Ishikawa (cell line): ENCODE results near the gene C11orf65.

ENCODE experiments used
- CEBPB ChIP-seq: IDR thresholded peaks from 2 replicates; pipeline ENCODE4 v1.6.1; 2012
- EP300 ChIP-seq: IDR thresholded peaks from 2 replicates; pipeline ENCODE4 v1.6.1; 2012; ENCODE audit warnings: borderline replicate concordance
- RAD21 ChIP-seq: IDR thresholded peaks from 2 replicates; pipeline ENCODE4 v1.6.1; 2012; ENCODE audit warnings: low read depth
- TAF1 ChIP-seq: IDR thresholded peaks from 2 replicates; pipeline ENCODE4 v1.6.1; 2012; ENCODE audit warnings: low read depth, mild to moderate bottlenecking
- YY1 ChIP-seq: IDR thresholded peaks from 2 replicates; pipeline ENCODE4 v1.6.1; 2012; ENCODE audit warnings: low read depth
- TF ChIP-seq, protein P1 (sequence below): IDR thresholded peaks from 2 replicates; pipeline ENCODE4 v1.6.1; 2012
- TF ChIP-seq, protein P2 (sequence below): IDR thresholded peaks from 2 replicates; pipeline ENCODE4 v1.6.1; 2012; ENCODE audit warnings: low read depth, mild to moderate bottlenecking

DNA sequence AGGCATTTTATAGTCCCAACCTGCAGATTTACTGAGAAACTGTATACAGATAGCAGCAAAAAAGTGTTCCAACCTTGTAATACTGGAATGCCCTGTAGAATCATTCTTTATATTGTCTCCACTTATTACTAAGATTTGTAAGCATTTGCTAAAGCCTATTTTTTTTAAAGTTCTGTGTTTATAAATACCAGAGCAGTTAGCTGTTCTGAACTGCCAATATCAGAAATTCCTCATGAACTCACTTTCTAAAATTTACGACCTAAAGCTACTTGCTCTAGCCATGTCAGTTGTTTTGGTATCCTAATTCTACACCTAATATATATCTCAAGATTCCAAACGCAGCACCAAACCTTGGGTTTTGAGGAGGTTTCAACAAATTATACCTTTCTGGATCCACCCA, 103.2 kb downstream of the C11orf65 start:
- TF ChIP-seq YY1 (no peak), CEBPB (no peak), RAD21 (no peak), EP300 (no peak), TAF1 (no peak)
- TF ChIP-seq, protein P1, sequence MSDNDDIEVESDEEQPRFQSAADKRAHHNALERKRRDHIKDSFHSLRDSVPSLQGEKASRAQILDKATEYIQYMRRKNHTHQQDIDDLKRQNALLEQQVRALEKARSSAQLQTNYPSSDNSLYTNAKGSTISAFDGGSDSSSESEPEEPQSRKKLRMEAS = no peak
- TF ChIP-seq, protein P2, sequence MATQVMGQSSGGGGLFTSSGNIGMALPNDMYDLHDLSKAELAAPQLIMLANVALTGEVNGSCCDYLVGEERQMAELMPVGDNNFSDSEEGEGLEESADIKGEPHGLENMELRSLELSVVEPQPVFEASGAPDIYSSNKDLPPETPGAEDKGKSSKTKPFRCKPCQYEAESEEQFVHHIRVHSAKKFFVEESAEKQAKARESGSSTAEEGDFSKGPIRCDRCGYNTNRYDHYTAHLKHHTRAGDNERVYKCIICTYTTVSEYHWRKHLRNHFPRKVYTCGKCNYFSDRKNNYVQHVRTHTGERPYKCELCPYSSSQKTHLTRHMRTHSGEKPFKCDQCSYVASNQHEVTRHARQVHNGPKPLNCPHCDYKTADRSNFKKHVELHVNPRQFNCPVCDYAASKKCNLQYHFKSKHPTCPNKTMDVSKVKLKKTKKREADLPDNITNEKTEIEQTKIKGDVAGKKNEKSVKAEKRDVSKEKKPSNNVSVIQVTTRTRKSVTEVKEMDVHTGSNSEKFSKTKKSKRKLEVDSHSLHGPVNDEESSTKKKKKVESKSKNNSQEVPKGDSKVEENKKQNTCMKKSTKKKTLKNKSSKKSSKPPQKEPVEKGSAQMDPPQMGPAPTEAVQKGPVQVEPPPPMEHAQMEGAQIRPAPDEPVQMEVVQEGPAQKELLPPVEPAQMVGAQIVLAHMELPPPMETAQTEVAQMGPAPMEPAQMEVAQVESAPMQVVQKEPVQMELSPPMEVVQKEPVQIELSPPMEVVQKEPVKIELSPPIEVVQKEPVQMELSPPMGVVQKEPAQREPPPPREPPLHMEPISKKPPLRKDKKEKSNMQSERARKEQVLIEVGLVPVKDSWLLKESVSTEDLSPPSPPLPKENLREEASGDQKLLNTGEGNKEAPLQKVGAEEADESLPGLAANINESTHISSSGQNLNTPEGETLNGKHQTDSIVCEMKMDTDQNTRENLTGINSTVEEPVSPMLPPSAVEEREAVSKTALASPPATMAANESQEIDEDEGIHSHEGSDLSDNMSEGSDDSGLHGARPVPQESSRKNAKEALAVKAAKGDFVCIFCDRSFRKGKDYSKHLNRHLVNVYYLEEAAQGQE = no peak
